Activated CD4-positive, alpha-beta T cell treated with anti-CD3 and anti-CD28 coated beads for 24 hours (primary cell): Measurements from ENCODE around the gene RGS16.
A peak's percentile ranks its signal among the peaks of the same experiment; 100 is the strongest.
"Not testable (repeated sequence)": the region's sequence is repeated elsewhere in the genome, so short reads cannot be mapped to it uniquely, and the experiment has no call there.

Experiments
- DNase-seq, 2 donors: peaks; one replicate each; pipeline ENCODE4 v3.0.0-alpha.2; 2020; ENCODE audit warnings: low read depth in 2 of 2

RGS16 gene

GRCh38 chr1:182604175-182605164, at the start of gene RGS16:
RGS16 (minus strand) TSS chr1:182604389; CDS start chr1:182604259, 130 bp downstream.
- DNase-seq = peak; percentile 93 to 94

GRCh38 chr1:182653986-182654385, 49.8 kb upstream of the RGS16 start:
- DNase-seq = no peak

DNA sequence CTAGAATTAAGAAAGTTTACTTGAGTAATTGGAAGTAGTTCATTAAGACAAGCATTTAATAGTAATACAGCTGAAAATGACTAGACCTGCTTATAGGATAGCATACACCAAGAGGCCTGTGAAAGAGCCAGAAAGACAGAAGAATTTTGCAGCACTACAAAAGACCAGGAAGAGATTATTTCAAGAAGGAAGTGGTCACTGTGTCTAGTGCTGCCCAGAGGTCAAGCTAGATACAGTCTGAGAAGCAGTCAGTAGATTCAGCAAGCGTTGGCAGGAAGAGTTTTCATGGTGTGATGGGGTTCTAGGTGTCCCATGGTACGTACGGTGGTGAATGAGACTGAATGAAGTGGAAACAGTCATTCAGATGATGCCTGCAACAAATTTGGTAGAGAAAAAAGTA, 48.7 kb upstream of the RGS16 start:
- no peak for DNase-seq

GRCh38 chr1:182651339-182651724, 47.1 kb upstream of the RGS16 start:
- no peak for DNase-seq

GRCh38 chr1:182650678-182651338, 46.6 kb upstream of the RGS16 start:
- DNase-seq = no peak

DNA sequence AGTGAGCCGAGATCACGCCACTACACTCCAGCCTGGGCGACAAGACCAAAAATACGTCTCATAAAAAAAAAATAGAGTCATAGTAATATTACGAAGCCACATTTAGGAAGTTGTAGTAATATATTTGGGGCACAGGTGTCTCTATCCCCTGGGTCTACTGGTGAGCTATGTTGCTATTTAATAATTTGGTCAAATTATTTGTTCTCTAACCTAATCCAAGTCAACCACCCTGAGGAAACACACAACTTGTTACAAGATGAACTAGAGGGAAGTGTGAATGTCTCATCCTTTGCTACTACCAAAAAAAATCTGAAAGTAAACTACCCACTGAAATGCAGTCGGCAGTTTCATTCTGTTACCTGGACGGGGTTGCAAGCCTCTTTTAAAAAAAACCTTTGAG, 44.9 kb upstream of the RGS16 start:
- no peak for DNase-seq

DNA sequence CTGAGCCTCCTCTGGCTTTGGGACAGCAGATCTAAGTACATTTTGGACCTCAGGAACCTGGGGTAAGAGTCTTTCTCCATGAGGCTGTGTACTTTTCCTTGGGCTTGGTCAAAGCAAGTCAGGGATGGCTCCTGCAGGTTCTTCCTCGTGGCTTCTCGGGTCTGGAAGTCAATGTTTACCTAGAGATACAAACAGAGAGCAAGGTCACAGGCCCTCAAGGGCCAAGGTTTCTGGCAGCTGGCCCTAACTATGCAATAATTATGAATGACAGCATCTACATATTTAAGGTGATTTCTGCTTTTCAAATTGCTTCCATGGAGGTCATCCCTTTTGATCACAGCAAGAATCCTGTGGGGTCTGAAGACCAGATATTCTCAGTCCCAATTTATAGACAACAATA, 42.5 kb upstream of the RGS16 start:
- no peak for DNase-seq

DNA sequence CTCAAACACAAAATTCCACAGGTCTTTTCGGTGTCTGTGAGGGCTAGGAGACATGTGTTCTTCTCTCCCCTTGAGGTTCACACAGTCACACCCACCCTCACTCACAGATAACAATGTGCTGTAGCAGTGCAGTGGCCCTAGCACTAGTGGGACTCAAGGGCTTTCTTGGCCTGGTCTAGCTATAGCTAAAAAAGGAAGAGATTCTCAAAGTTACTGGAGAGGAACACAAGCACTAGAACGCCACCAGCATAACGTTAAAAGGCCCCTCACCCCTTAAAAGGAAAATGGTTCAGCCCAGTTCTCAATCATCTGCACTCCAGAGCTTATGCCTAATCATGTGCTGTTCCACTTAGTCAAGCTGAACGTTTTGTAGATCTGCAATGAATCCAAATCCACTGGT, 40.7 kb upstream of the RGS16 start:
- no peak for DNase-seq

GRCh38 chr1:182643699-182644098, 39.5 kb upstream of the RGS16 start:
- DNase-seq = no peak

GRCh38 chr1:182642461-182642860, 38.3 kb upstream of the RGS16 start:
- DNase-seq = no peak

DNA sequence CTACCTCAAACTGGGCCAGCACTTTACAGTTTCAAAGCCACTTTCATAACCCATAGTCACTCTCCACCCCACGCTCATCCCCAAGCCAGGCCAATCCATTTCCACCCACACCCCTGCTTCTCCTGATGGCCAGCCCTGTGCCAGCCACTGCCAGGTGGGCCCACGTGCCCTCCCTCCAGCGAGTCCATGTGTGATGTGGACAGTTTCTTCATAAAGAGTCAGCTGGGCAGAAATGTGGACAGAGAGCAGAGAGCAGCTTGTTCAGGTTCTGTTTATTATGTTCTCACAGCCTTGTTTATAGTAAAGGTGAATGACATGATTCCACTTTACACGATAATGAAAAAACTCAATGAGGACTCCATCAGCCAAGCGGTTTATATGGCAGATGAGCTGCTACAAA, 37.4 kb upstream of the RGS16 start:
- DNase-seq = no peak

DNA sequence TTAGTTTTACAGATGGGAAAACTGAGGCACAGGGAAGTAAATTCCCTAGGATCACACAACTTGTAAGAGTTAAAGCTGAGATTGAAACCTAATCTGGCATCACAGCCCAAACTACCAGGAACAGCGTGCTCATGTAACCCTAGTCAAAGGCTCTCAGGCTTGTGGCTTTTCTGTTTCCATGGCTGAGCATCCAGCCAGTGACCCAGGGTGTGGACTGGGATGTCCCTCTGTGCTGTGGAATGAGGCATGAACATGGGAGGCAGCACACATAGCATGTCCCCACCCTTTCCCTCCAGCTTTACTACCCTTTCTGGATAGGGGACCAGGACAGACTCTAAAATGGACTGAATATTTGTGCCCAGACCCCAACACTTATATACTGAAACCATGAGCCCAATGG, 35.1 kb upstream of the RGS16 start:
- no peak for DNase-seq

GRCh38 chr1:182637769-182638168, 33.6 kb upstream of the RGS16 start:
- DNase-seq = no peak

DNA sequence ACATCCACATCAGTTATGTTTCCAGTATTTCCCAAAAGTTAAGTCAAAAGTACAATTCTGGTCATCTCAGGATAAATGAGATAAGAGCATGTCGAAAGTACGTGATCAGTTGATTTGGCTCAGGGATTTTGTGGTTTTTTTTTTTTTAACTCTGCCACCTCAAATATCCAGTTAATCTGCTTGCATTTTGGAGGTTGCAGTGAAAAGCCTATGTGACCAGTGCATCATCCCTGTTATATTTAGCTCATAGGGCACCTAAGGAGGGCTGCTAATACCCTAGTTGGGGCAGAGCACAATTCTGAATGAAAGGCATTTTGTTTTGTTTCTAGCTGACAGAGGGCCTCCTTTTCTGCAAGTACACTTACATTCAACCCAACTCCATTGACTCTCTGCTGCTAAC, 31.7 kb upstream of the RGS16 start:
- no peak for DNase-seq

- DNase-seq = no peak
Measured at GRCh38 chr1:182634306-182635072, 30.3 kb upstream of the RGS16 start.

DNA sequence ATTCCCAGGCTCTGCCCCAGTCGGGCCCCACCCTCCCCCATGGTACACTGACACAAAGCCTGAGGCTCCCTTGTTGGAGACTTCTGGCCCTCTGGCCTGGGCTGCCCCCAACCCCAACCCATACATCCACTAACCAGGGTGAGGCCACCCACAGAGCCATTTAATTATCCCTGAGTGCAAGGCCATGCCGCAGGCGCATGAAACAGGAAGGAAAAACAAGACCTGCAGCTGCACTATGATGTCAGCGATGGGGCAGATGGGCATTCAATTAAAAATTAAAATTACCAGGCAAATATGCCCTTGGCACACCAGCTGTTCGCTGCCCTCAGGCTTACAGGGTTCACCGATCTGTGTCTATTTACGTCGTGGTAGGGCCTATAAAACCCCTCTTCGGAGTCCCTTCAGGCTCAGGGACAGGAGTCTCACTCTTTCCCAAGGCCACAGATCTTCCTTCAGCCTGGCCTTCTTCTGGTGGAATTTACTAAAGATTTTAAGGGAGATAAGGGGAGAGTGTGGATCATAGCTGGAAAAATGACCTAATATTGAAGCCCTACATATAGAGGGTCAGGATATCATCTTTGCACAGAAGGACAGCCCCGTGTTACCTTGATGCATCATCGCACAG, 29.6 kb upstream of the RGS16 start:
- DNase-seq = no peak

- DNase-seq = no peak
Measured at GRCh38 chr1:182633031-182633430, 28.8 kb upstream of the RGS16 start.

- not testable (repeated sequence) for DNase-seq
Measured at GRCh38 chr1:182632441-182632857, 28.3 kb upstream of the RGS16 start.

DNA sequence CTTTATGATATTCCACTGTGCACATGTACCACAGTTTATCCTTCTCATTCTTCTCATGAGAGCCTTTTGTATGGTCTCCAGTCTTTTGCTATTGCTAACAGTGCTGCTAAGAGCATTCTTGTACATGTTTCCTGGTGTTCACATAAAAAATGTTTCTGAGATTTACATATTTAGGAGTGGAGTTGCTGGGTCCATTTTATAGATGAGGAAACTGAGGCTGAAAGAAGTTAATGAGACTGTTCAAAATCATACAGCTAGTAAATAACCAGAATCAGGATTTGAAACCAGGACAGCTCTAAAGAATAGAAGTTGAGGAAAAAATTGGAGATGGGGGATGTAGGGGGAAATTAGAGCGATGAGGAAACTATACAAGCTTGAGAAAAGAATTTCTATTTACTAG, 27.8 kb upstream of the RGS16 start:
- DNase-seq = no peak

- no peak for DNase-seq
Measured at GRCh38 chr1:182631053-182631677, 27.0 kb upstream of the RGS16 start.

DNA sequence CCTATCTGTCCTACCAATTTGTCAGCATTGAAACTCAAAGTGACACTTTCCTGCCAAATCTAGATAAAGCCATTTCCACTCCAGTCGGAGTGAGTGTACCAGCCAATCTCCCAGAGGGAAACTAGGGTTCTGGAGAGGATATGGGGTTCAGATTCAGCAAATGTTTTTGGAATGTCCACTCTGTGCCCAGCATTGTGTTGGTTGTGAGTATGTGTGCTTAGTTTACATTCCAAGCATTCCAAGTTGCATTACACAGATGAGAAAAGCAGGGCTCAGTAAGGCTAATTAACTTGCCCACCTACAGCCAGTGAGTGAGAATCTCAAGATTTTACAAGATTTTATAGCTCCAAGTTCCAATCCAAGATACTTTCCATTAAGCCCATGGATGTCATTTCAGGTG, 26.4 kb upstream of the RGS16 start:
- no peak for DNase-seq
